OCI-LY3 (cell line): ENCODE measurements around the gene SLC36A1.

Experiments used
- EZH2phosphoT487 ChIP-seq: fragments of 200-600 bp; shearing (Covaris generic); IDR thresholded peaks from 2 replicates; pipeline ENCODE4 v1.6.1; 2018; ENCODE audit warnings: antibody characterized with exemption, mixed run types, low read depth
- TF ChIP-seq, protein P1 (sequence below): fragments of 200-600, 300-600 bp; sonication (generic); IDR thresholded peaks from 2 replicates; pipeline ENCODE4 v1.5.1; 2014; ENCODE audit warnings: antibody characterized with exemption, low read length, low read depth

- TF ChIP-seq, protein P1, sequence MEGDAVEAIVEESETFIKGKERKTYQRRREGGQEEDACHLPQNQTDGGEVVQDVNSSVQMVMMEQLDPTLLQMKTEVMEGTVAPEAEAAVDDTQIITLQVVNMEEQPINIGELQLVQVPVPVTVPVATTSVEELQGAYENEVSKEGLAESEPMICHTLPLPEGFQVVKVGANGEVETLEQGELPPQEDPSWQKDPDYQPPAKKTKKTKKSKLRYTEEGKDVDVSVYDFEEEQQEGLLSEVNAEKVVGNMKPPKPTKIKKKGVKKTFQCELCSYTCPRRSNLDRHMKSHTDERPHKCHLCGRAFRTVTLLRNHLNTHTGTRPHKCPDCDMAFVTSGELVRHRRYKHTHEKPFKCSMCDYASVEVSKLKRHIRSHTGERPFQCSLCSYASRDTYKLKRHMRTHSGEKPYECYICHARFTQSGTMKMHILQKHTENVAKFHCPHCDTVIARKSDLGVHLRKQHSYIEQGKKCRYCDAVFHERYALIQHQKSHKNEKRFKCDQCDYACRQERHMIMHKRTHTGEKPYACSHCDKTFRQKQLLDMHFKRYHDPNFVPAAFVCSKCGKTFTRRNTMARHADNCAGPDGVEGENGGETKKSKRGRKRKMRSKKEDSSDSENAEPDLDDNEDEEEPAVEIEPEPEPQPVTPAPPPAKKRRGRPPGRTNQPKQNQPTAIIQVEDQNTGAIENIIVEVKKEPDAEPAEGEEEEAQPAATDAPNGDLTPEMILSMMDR: no peak
- TF ChIP-seq EZH2phosphoT487: no peak
Measured at GRCh38 chr5:151464101-151464500, 16.7 kb downstream of the SLC36A1 start.
